Measurements from ENCODE around the gene LIMK2.

DNA sequence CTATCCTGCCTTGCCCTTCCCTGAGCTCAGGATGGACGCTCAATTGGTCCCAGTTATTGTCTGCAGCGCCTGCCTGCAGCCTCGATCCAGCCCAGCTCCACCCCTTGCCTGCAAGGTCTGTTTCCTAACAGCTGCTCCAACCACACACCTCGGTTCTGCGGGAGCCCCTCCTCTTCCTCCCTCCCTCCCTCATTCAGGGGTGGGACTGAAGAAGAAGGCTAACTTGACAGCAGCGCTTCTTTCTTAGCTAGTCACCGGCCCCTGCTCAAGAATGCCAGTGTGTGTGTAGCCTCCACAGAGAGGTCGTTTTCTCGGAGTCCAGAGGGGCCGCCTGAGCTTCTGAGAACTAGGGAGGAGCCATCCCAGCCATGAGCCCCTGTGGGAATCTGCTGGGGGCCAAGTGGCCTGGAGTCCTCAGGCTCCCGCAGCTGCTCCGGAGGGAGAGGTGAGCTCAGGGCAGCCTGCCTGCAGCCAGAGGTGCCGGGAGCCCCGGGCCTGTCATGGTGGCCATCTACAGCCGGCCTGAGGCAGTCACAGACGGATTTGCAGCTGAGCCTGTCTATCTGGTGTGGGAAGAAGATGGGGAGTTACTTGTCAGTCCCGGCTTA, 36.1 kb downstream of the LIMK2 start:
- TF ChIP-seq NR1H2 (CRISPR knock-in tag; IDR thresholded peaks at IDR 0.05): no peak
- TF ChIP-seq NFYB (CRISPR knock-in tag; conservative IDR thresholded peaks at IDR 0.05; ENCODE audit: low read depth): no peak
- no peak for TF ChIP-seq ATF1 (CRISPR knock-in tag; IDR thresholded peaks at IDR 0.05)
- TF ChIP-seq, protein P1, sequence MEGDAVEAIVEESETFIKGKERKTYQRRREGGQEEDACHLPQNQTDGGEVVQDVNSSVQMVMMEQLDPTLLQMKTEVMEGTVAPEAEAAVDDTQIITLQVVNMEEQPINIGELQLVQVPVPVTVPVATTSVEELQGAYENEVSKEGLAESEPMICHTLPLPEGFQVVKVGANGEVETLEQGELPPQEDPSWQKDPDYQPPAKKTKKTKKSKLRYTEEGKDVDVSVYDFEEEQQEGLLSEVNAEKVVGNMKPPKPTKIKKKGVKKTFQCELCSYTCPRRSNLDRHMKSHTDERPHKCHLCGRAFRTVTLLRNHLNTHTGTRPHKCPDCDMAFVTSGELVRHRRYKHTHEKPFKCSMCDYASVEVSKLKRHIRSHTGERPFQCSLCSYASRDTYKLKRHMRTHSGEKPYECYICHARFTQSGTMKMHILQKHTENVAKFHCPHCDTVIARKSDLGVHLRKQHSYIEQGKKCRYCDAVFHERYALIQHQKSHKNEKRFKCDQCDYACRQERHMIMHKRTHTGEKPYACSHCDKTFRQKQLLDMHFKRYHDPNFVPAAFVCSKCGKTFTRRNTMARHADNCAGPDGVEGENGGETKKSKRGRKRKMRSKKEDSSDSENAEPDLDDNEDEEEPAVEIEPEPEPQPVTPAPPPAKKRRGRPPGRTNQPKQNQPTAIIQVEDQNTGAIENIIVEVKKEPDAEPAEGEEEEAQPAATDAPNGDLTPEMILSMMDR (IDR thresholded peaks at IDR 0.05): no peak
